T-helper 1 cell treated with Interleukin-12 subunit alpha and Interleukin-12 subunit beta and Interleukin-4 antibody, amounts not matched to agents 30 μg/mL and 1 μg/mL, for 36 hours (primary cell): ENCODE measurements around the gene SSBP3.
A peak's percentile ranks its signal among the peaks of the same experiment; 100 is the strongest.
"Not testable (repeated sequence)": the region's sequence is repeated elsewhere in the genome, so short reads cannot be mapped to it uniquely, and the experiment has no call there.

ENCODE experiments used
- H3K27ac Mint-ChIP-seq: one replicate; pipeline ENCODE4 v1.8.0; 2021; ENCODE audit warnings: mild to moderate bottlenecking, mixed read lengths
- H3K27me3 Mint-ChIP-seq: one replicate; pipeline ENCODE4 v1.8.0; 2021; ENCODE audit warnings: low read depth, mixed read lengths
- H3K36me3 Mint-ChIP-seq: one replicate; pipeline ENCODE4 v1.8.0; 2021; ENCODE audit warnings: low read depth, mixed read lengths
- H3K4me1 Mint-ChIP-seq: one replicate; pipeline ENCODE4 v1.8.0; 2021; ENCODE audit warnings: low read depth, mixed read lengths
- H3K4me3 Mint-ChIP-seq: one replicate; pipeline ENCODE4 v1.8.0; 2021; ENCODE audit warnings: mild to moderate bottlenecking, moderate library complexity, mixed read lengths
- H3K9me3 Mint-ChIP-seq: one replicate; pipeline ENCODE4 v1.8.0; 2021; ENCODE audit warnings: mixed read lengths

Gene SSBP3

GRCh38 chr1:54212872-54213271 is 193.3 kb downstream of the SSBP3 start:
- Mint-ChIP-seq H3K4me3 (no peak overlapping the region), H3K9me3 (no peaks in the 10 kb centered on the region), H3K36me3 (peaks cover 62% of the 10 kb centered on the region), H3K27ac (no peak overlapping the region), H3K4me1 (peaks cover 2% of the 10 kb centered on the region), H3K27me3 (no peaks in the 10 kb centered on the region)

GRCh38 chr1:54207896-54208295 is 198.3 kb downstream of the SSBP3 start:
- H3K4me1 Mint-ChIP-seq, H3K27me3 Mint-ChIP-seq, H3K4me3 Mint-ChIP-seq, H3K9me3 Mint-ChIP-seq, H3K27ac Mint-ChIP-seq: not testable (repeated sequence)
- peaks cover 54% of the 10 kb centered on the region for H3K36me3 Mint-ChIP-seq

- no peaks in the 10 kb centered on the region for H3K9me3 Mint-ChIP-seq
- peaks cover 12% of the 10 kb centered on the region for H3K4me1 Mint-ChIP-seq
- H3K27me3 Mint-ChIP-seq = no peaks in the 10 kb centered on the region
- no peak overlapping the region for H3K27ac Mint-ChIP-seq
- H3K4me3 Mint-ChIP-seq = no peak overlapping the region
- H3K36me3 Mint-ChIP-seq = peaks cover 53% of the 10 kb centered on the region
Observed at GRCh38 chr1:54207287-54207686, 198.9 kb downstream of the SSBP3 start.

GRCh38 chr1:54204199-54204598 is 202.0 kb downstream of the SSBP3 start:
- H3K4me1 Mint-ChIP-seq = peaks cover 31% of the 10 kb centered on the region
- H3K4me3 Mint-ChIP-seq = no peak overlapping the region
- H3K27me3 Mint-ChIP-seq = no peaks in the 10 kb centered on the region
- H3K9me3 Mint-ChIP-seq = no peaks in the 10 kb centered on the region
- H3K27ac Mint-ChIP-seq = no peak overlapping the region
- peaks cover 40% of the 10 kb centered on the region for H3K36me3 Mint-ChIP-seq

- peak overlapping the region; percentile 91 for H3K4me3 Mint-ChIP-seq
- peak overlapping the region; percentile 86 for H3K27ac Mint-ChIP-seq
- no peaks in the 10 kb centered on the region for H3K9me3 Mint-ChIP-seq
- peaks cover 23% of the 10 kb centered on the region for H3K36me3 Mint-ChIP-seq
- H3K4me1 Mint-ChIP-seq = peaks cover 33% of the 10 kb centered on the region
- no peaks in the 10 kb centered on the region for H3K27me3 Mint-ChIP-seq
Observed at GRCh38 chr1:54200519-54200997, 205.6 kb downstream of the SSBP3 start.

- H3K4me1 Mint-ChIP-seq = peaks cover 32% of the 10 kb centered on the region
- H3K36me3 Mint-ChIP-seq = peaks cover 17% of the 10 kb centered on the region
- peak within 1 kb of the TSS; percentile 91 for H3K4me3 Mint-ChIP-seq
- no peaks in the 10 kb centered on the region for H3K27me3 Mint-ChIP-seq
- peak within 1 kb of the TSS; percentile 86 for H3K27ac Mint-ChIP-seq
- H3K9me3 Mint-ChIP-seq = no peaks in the 10 kb centered on the region
Observed at GRCh38 chr1:54199765-54200518, 206.3 kb downstream of the SSBP3 start, which contains the start of the genes CYB5RL and MRPL37. Gene CYB5RL, minus strand, starts transcription at chr1:54200030. Its CDS starts 4,414 bp downstream, at chr1:54195616. Gene MRPL37, plus strand, starts transcription at chr1:54200167. Its CDS starts 77 bp downstream, at chr1:54200244.

GRCh38 chr1:54199151-54199764 is 206.9 kb downstream of the SSBP3 start:
- peaks cover 31% of the 10 kb centered on the region for H3K4me1 Mint-ChIP-seq
- H3K27me3 Mint-ChIP-seq = no peaks in the 10 kb centered on the region
- peaks cover 17% of the 10 kb centered on the region for H3K36me3 Mint-ChIP-seq
- H3K27ac Mint-ChIP-seq = peak overlapping the region; percentile 86
- H3K4me3 Mint-ChIP-seq = peak overlapping the region; percentile 91
- H3K9me3 Mint-ChIP-seq = no peaks in the 10 kb centered on the region

- Mint-ChIP-seq H3K27ac (no peak overlapping the region), H3K4me1 (no peaks in the 10 kb centered on the region), H3K9me3 (no peaks in the 10 kb centered on the region), H3K27me3 (no peaks in the 10 kb centered on the region), H3K4me3 (no peak overlapping the region), H3K36me3 (peaks cover 1% of the 10 kb centered on the region)
Observed at GRCh38 chr1:54193453-54193852, 212.7 kb downstream of the SSBP3 start.

- peaks cover 5% of the 10 kb centered on the region for H3K36me3 Mint-ChIP-seq
- H3K4me3 Mint-ChIP-seq = no peak overlapping the region
Observed at GRCh38 chr1:54191525-54191924, 214.7 kb downstream of the SSBP3 start.

GRCh38 chr1:54190526-54190925 is 215.7 kb downstream of the SSBP3 start:
- Mint-ChIP-seq H3K27me3 (no peaks in the 10 kb centered on the region), H3K4me3 (no peak overlapping the region), H3K36me3 (peaks cover 9% of the 10 kb centered on the region), H3K27ac (no peak overlapping the region), H3K9me3 (no peaks in the 10 kb centered on the region), H3K4me1 (no peaks in the 10 kb centered on the region)

More at GRCh38 chr1:54191525-54191924, 214.7 kb downstream of the SSBP3 start:
- Mint-ChIP-seq H3K27ac (no peak overlapping the region), H3K4me1 (no peaks in the 10 kb centered on the region), H3K27me3 (no peaks in the 10 kb centered on the region), H3K9me3 (no peaks in the 10 kb centered on the region)

- no peaks in the 10 kb centered on the region for H3K4me1 Mint-ChIP-seq
- no peak overlapping the region for H3K27ac Mint-ChIP-seq
- H3K4me3 Mint-ChIP-seq = no peak overlapping the region
- H3K27me3 Mint-ChIP-seq = no peaks in the 10 kb centered on the region
- H3K36me3 Mint-ChIP-seq = peaks cover 7% of the 10 kb centered on the region
- no peaks in the 10 kb centered on the region for H3K9me3 Mint-ChIP-seq
Observed at GRCh38 chr1:54188291-54188690, 217.9 kb downstream of the SSBP3 start.

- Mint-ChIP-seq H3K27me3 (no peaks in the 10 kb centered on the region), H3K27ac (no peak overlapping the region), H3K4me3 (no peak overlapping the region), H3K36me3 (peaks cover 10% of the 10 kb centered on the region), H3K9me3 (no peaks in the 10 kb centered on the region), H3K4me1 (peaks cover 2% of the 10 kb centered on the region)
Observed at GRCh38 chr1:54186056-54186455, 220.1 kb downstream of the SSBP3 start.

GRCh38 chr1:54180701-54181360 is 225.4 kb downstream of the SSBP3 start:
- no peak overlapping the region for H3K27ac Mint-ChIP-seq
- no peak overlapping the region for H3K4me3 Mint-ChIP-seq
- H3K36me3 Mint-ChIP-seq = peaks cover 3% of the 10 kb centered on the region
- no peaks in the 10 kb centered on the region for H3K27me3 Mint-ChIP-seq
- H3K4me1 Mint-ChIP-seq = peaks cover 2% of the 10 kb centered on the region
- no peaks in the 10 kb centered on the region for H3K9me3 Mint-ChIP-seq

- Mint-ChIP-seq H3K27ac (no peak overlapping the region), H3K9me3 (no peaks in the 10 kb centered on the region), H3K27me3 (no peaks in the 10 kb centered on the region), H3K4me3 (no peak overlapping the region), H3K4me1 (peaks cover 7% of the 10 kb centered on the region), H3K36me3 (peaks cover 2% of the 10 kb centered on the region)
Observed at GRCh38 chr1:54178296-54179070, 227.7 kb downstream of the SSBP3 start.
